GM18502 (cell line): ENCODE measurements around the gene STARD3.

Experiments
- ATAC-seq: cut with Tn5 transposase; IDR thresholded peaks from one replicate; pipeline ENCODE4 v1.9.1; 2021; ENCODE audit warnings: mild to moderate bottlenecking; ENCODE audit not compliant: unreplicated experiment, poor library complexity

Gene STARD3

GRCh38 chr17:39618956-39619785 is 17.8 kb upstream of the STARD3 start:
- ATAC-seq = no peak

- no peak for ATAC-seq
Measured at GRCh38 chr17:39619786-39620101, 17.2 kb upstream of the STARD3 start.

- no peak for ATAC-seq
Measured at GRCh38 chr17:39621523-39622379, 15.2 kb upstream of the STARD3 start.

GRCh38 chr17:39622380-39623006 is 14.5 kb upstream of the STARD3 start:
- ATAC-seq = no peak

GRCh38 chr17:39623356-39623950 is 13.5 kb upstream of the STARD3 start:
- no peak for ATAC-seq

- ATAC-seq = no peak
Measured at GRCh38 chr17:39624313-39624712, 12.6 kb upstream of the STARD3 start.

GRCh38 chr17:39625198-39625785 is 11.7 kb upstream of the STARD3 start:
- ATAC-seq = no peak

GRCh38 chr17:39626171-39627046 is 10.5 kb upstream of the STARD3 start, which contains the start of gene PPP1R1B:
Gene PPP1R1B (plus strand): TSS chr17:39626952. CDS start chr17:39627393, 441 bp downstream.
- no peak for ATAC-seq

GRCh38 chr17:39627047-39627711 is 9.8 kb upstream of the STARD3 start:
- ATAC-seq = no peak

- ATAC-seq = no peak
Measured at GRCh38 chr17:39627712-39628516, 9.0 kb upstream of the STARD3 start.

GRCh38 chr17:39628655-39629493 is 8.1 kb upstream of the STARD3 start:
- no peak for ATAC-seq

GRCh38 chr17:39629494-39629880 is 7.5 kb upstream of the STARD3 start:
- no peak for ATAC-seq

- ATAC-seq = no peak
Measured at GRCh38 chr17:39629898-39630297, 7.0 kb upstream of the STARD3 start.

GRCh38 chr17:39631403-39631802 is 5.5 kb upstream of the STARD3 start:
- no peak for ATAC-seq

GRCh38 chr17:39632153-39632941 is 4.6 kb upstream of the STARD3 start:
- no peak for ATAC-seq

- no peak for ATAC-seq
Measured at GRCh38 chr17:39633570-39634183, 3.3 kb upstream of the STARD3 start.
